ENCODE data around the gene NLRP6. TPM values are rescaled to one million over a fixed set of nuclear protein-coding genes. Genes with fewer than 3 reads are reported as not detected.
A peak's percentile ranks its signal among the peaks of the same experiment; 100 is the strongest.
"Not testable (repeated sequence)": the region's sequence is repeated elsewhere in the genome, so short reads cannot be mapped to it uniquely, and the experiment has no call there.

The NLRP6 gene
- total RNA-seq, 4 donors from 2014 or later, result 1.8 to 2.1 TPM; not detected in 2

DNA sequence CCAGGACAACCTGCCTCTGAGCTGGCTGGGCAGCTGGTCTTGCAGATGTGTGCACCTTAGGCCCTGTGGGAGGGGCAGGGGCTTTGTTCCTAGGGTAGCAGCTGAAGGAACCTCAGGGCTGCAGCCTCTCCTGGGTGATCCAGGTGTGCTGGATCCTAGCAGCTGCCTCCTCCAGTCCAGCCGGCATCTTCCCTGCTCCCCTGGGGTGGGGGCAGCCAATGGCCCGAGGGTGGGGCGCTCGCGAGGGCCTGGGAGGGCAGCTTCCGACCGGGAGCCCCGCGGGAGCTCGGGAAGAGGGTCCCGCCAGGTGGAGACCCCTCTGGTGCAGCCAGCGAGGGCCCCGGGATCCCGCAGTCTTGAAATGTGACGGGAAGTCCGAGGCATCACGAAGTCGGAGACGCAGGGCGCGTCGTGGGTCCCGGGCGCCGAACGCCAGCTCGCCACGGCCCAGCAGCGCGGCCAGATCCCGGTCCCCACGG is 37.3 kb downstream of the NLRP6 start:
- no peaks in the 10 kb centered on the region for H3K9me3 ChIP-seq
- no peaks in the 10 kb centered on the region for H3K36me3 ChIP-seq
- H3K27ac ChIP-seq, result peak overlapping the region; percentile 88 to 90 (median 89)
- peaks cover 13 to 53% (median 33%) of the 10 kb centered on the region in 4 donors for H3K4me1 ChIP-seq
- peaks cover 12% of the 10 kb centered on the region for H3K27me3 ChIP-seq
- TF ChIP-seq EP300 (IDR thresholded peaks at IDR 0.05; ENCODE audit: low read depth) (no peak), POLR2AphosphoS5 (IDR thresholded peaks at IDR 0.05) (no peak), POLR2A (IDR thresholded peaks at IDR 0.05) (no peak)
- TF ChIP-seq, protein P1, sequence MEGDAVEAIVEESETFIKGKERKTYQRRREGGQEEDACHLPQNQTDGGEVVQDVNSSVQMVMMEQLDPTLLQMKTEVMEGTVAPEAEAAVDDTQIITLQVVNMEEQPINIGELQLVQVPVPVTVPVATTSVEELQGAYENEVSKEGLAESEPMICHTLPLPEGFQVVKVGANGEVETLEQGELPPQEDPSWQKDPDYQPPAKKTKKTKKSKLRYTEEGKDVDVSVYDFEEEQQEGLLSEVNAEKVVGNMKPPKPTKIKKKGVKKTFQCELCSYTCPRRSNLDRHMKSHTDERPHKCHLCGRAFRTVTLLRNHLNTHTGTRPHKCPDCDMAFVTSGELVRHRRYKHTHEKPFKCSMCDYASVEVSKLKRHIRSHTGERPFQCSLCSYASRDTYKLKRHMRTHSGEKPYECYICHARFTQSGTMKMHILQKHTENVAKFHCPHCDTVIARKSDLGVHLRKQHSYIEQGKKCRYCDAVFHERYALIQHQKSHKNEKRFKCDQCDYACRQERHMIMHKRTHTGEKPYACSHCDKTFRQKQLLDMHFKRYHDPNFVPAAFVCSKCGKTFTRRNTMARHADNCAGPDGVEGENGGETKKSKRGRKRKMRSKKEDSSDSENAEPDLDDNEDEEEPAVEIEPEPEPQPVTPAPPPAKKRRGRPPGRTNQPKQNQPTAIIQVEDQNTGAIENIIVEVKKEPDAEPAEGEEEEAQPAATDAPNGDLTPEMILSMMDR (IDR thresholded peaks at IDR 0.05), result no peak
- WGBS, 2 donors (ENCODE audit: low coverage in 1 of 2), result 60% methylated on average over 15 of the region's 32 CpGs; no CpG with 5 or more reads in 1 of the 2 donors
- peak overlapping the region; percentile 27 to 49 (median 42) for H3K4me3 ChIP-seq
- no peak for DNase-seq
- in situ Hi-C loops (cut with MboI; ENCODE audit: low pct_ligation_motif_present in 1 of 4, low pct_unique_long_range_greater_than_20kb in 1 of 4, low sequenced_read_pairs in 3 of 4), result no loop called here
- intact Hi-C loops (cut with DNase I; ENCODE audit: low total_unique reads), result no loop called here

DNA sequence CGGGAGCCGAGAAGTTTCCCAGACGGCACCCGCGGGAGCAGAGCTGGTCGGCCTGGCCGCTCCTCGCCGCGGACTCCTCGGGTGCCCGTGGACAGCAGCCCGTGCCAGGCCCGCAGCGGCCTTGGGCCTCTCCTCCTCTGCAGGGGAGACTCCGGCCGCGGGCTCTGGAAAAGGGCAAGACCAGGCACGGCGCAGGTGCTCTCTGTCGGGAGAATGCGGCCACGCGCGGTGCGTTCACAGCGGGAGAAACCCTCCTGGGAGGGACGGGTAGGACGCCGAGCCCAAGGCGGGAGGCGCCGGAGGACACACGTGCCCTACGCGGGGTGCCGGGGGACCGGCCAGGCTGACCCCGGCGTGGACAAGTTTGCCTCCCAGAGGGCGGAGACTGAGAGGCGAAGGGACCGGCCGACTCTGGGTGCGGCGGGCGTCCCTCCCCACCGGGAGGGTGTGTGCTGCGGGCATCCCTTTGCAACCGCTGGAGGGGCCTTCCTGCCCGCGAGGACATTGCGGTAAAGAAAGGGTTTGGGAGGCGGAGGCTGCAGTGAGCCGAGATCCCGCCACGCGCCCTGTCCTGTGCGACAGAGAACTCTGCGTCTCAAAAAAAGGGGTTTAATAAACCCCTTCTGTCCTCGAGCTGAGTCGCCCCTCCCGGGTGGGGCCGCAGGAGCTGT is 38.0 kb downstream of the NLRP6 start:
- 24 to 54% methylated on average over 9 to 49 of the region's 64 CpGs for WGBS, 2 donors (ENCODE audit: low coverage in 1 of 2)
- peak overlapping the region; percentile 88 to 90 (median 89) for H3K27ac ChIP-seq
- intact Hi-C loops (cut with DNase I; ENCODE audit: low total_unique reads), result no loop called here
- peaks cover 13 to 53% (median 35%) of the 10 kb centered on the region in 4 donors for H3K4me1 ChIP-seq
- H3K27me3 ChIP-seq, result peaks cover 12% of the 10 kb centered on the region
- DNase-seq, result no peak
- in situ Hi-C loops (cut with MboI; ENCODE audit: low pct_ligation_motif_present in 1 of 4, low pct_unique_long_range_greater_than_20kb in 1 of 4, low sequenced_read_pairs in 3 of 4), result no loop called here
- TF ChIP-seq POLR2AphosphoS5 (IDR thresholded peaks at IDR 0.05) (peak in 2 of 3 donors; percentile 14 to 30), POLR2A (IDR thresholded peaks at IDR 0.05) (peak; percentile 22)
- TF ChIP-seq, protein P1 (IDR thresholded peaks at IDR 0.05), result no peak
- H3K9me3 ChIP-seq, result no peaks in the 10 kb centered on the region
- H3K36me3 ChIP-seq, result no peaks in the 10 kb centered on the region
- H3K4me3 ChIP-seq, result peak overlapping the region; percentile 27 to 49 (median 42)

DNA sequence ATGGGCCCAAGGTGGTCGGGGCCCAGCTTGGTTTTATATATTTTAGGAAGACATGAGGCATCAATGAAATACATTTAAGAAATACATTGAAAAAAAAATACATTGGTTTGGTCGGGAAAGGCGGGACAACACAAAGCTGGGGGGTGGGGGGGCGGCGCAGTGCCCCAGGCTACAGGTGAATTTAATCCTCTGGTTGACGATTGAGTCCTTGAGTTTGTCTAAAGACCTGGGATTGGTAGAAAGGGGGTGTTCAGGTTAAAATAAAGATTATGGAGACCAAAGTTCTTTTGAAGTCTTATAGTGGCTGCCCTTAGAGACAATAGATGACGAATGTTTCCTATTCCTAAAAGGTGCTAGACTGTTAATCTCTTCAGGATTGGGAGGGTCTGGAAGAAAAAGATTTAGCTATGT is 38.7 kb downstream of the NLRP6 start:
- intact Hi-C loops (cut with DNase I; ENCODE audit: low total_unique reads) (no loop called here), in situ Hi-C loops (cut with MboI; ENCODE audit: low pct_ligation_motif_present in 1 of 4, low pct_unique_long_range_greater_than_20kb in 1 of 4, low sequenced_read_pairs in 3 of 4) (no loop called here)
- DNase-seq, result no peak
- no peaks in the 10 kb centered on the region for H3K36me3 ChIP-seq
- H3K4me3 ChIP-seq, result peak overlapping the region in 1 of 4 donors; percentile 49
- WGBS, 2 donors (ENCODE audit: low coverage in 1 of 2), result 45 to 66% methylated on average over 6 to 7 of the region's 7 CpGs
- peak overlapping the region; percentile 88 to 90 (median 89) for H3K27ac ChIP-seq
- no peaks in the 10 kb centered on the region for H3K9me3 ChIP-seq
- peaks cover 12% of the 10 kb centered on the region for H3K27me3 ChIP-seq
- TF ChIP-seq EP300 (IDR thresholded peaks at IDR 0.05; ENCODE audit: low read depth), result no peak
- TF ChIP-seq, protein P1 (IDR thresholded peaks at IDR 0.05), result no peak
- TF ChIP-seq POLR2A (IDR thresholded peaks at IDR 0.05), result no peak
- TF ChIP-seq POLR2AphosphoS5 (IDR thresholded peaks at IDR 0.05), result no peak
- peaks cover 13 to 52% (median 33%) of the 10 kb centered on the region in 4 donors for H3K4me1 ChIP-seq

DNA sequence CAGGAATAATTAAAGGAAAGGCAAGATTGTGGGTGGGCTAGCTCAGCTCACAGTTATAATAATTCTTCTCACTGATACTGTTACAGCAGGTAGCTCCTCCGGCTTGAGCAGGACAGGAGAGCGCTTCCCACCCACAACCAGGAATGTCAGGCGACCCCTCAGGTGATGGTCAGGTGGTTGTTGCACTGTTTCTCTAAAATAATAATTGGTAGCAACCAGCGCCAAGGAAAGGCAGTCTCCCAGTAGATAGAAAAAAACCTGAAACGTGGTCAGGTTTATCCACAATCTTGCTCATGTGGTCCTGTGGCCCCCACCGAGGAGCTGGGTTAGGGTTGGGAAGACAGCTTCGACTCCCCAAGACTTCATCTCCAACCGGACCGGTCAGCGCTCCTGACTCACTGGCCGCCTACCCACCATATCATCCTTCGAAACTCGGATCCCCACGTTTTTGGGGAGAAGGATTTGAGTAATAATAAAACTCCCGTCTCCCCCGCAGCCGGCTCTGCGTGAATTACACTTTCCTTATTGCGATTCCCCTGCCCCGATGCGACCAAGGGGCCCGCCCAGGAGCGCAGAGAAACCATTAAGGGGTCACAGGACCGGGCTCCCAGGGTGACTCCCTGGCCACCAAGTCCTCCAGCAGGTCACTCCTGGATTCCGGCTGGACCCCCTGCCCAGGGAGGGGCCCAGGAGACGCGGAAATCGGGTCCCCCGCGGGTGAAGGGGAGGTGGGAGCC is 39.6 kb downstream of the NLRP6 start:
- in situ Hi-C loops (cut with MboI; ENCODE audit: low pct_ligation_motif_present in 1 of 4, low pct_unique_long_range_greater_than_20kb in 1 of 4, low sequenced_read_pairs in 3 of 4); H3K9me3 ChIP-seq; DNase-seq; H3K36me3 ChIP-seq; intact Hi-C loops (cut with DNase I; ENCODE audit: low total_unique reads): not testable (repeated sequence)
- H3K4me1 ChIP-seq, result peaks cover 13 to 43% (median 27%) of the 10 kb centered on the region in 4 donors
- H3K27me3 ChIP-seq, result peaks cover 12% of the 10 kb centered on the region
- peak overlapping the region; percentile 88 to 90 (median 89) for H3K27ac ChIP-seq
- 62% methylated on average over 10 of the region's 30 CpGs; no CpG with 5 or more reads in 1 of the 2 donors for WGBS, 2 donors (ENCODE audit: low coverage in 1 of 2)
- peak overlapping the region in 1 of 4 donors; percentile 37 for H3K4me3 ChIP-seq

DNA sequence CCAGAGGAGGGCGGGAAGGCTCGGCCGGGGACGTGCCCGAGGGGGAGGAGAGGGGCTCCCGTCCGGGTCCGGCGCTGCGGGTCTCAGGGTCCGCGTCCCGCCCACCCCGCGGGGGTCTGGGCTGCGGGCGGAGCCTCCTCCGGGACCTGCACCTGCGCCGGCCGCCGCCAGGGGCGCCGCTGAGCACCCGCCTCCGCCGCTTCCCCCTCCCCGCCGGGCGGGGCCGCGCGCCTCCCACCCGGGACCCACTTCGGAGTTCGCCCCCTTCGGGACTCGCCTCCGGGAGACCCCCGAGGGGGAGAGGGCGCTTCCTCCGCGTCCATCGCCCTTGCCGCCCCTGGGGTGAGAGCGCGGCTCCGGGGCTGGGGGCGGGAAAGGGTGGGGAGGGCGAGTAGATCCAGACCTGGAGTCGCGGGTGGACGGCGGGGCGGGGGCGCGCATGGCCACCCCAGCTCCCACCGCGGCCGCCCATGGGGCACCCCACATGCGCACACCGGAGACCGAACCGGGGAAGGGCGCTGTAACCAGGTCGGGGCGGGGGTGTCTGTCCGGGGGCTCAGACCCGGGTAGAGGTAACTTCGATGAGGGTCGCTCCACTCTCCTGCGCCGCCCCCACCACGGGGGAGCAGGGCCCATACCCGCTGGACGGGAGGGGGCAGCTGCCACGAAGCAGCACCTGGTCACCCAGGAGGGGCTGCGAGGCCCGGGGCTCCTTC is 40.4 kb downstream of the NLRP6 start:
- H3K9me3 ChIP-seq; intact Hi-C loops (cut with DNase I; ENCODE audit: low total_unique reads); DNase-seq; H3K36me3 ChIP-seq; in situ Hi-C loops (cut with MboI; ENCODE audit: low pct_ligation_motif_present in 1 of 4, low pct_unique_long_range_greater_than_20kb in 1 of 4, low sequenced_read_pairs in 3 of 4): not testable (repeated sequence)
- WGBS, 2 donors (ENCODE audit: low coverage in 1 of 2), result 4% methylated on average over 5 of the region's 79 CpGs; no CpG with 5 or more reads in 1 of the 2 donors
- Histone ChIP-seq H3K4me3 (peak overlapping the region; percentile 39 to 69 (median 55)), H3K27ac (peak overlapping the region; percentile 88 to 97 (median 94)), H3K4me1 (peaks cover 5 to 35% (median 20%) of the 10 kb centered on the region in 4 donors), H3K27me3 (peaks cover 12% of the 10 kb centered on the region)

All from transverse colon (tissue), 4 donors.